ENCODE data around the gene STAP2.

Gene STAP2

GRCh38 chr19:4327252-4327876 lies 11.3 kb downstream of the STAP2 start:
- peak; percentile 51 for DNase-seq (ENCODE audit: low read depth)

- no peak for DNase-seq (ENCODE audit: low read depth)
Observed at GRCh38 chr19:4326837-4327251, 11.8 kb downstream of the STAP2 start.

GRCh38 chr19:4326215-4326836 lies 12.3 kb downstream of the STAP2 start:
- DNase-seq (ENCODE audit: low read depth) = no peak

- no peak for DNase-seq (ENCODE audit: low read depth)
Observed at GRCh38 chr19:4324228-4324627, 14.4 kb downstream of the STAP2 start.

- no peak for DNase-seq (ENCODE audit: low read depth)
Observed at GRCh38 chr19:4323692-4324091, 14.9 kb downstream of the STAP2 start.

- DNase-seq (ENCODE audit: low read depth) = no peak
Observed at GRCh38 chr19:4322942-4323665, 15.5 kb downstream of the STAP2 start.

DNA sequence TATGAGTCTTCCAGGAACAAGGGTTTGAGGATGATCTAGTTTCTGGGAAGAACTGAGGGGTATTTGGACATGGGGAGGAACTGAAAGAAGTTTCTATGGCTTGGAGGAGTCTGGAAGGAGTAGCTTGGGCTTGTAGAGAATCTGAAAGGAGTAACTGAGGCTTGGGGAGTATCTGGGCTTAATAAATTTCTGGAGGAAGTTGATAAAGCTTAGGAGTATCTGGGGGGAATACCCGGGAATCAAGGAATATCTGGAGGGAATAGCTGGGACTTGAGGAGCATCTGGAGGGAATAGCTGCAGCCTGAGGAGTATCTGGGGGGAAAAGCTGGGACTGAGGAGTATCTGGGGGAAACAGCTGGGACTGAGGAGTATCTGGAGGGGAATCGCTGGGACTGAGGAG lies 18.2 kb downstream of the STAP2 start:
- no peak for DNase-seq (ENCODE audit: low read depth)

DNA sequence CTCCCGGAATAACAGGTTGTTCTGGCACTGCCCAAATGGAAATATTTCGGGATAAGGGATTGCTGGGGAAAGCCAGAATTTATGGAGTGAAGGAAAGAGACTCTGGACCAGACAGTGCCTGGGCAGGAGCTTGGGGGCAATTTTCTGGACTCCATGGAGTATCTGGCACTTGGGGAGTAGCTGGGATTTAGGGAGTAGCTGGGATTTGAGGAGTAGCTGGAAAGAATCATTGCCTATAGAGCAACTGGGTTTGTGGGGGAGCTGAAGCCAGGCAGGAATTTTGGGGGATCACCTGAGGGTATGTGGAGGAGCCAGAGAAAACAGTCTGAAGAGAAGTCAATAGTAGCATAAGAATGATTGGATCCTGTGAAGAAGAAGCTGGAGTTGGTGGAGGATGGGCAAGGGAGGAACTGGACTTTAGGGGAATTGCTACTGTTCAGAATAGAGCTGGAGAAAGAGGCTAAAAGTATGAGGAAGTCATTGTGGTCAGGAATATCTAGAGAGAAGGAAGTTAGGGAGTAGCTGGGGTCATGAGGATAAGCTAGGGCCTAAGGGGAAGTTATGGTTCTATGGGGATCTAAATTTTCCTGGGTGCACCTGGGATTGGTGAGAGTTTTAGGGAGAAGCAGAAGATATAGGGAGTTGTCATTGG lies 19.4 kb downstream of the STAP2 start:
- no peak for DNase-seq (ENCODE audit: low read depth)

- no peak for DNase-seq (ENCODE audit: low read depth)
Observed at GRCh38 chr19:4318460-4318859, 20.2 kb downstream of the STAP2 start.

DNA sequence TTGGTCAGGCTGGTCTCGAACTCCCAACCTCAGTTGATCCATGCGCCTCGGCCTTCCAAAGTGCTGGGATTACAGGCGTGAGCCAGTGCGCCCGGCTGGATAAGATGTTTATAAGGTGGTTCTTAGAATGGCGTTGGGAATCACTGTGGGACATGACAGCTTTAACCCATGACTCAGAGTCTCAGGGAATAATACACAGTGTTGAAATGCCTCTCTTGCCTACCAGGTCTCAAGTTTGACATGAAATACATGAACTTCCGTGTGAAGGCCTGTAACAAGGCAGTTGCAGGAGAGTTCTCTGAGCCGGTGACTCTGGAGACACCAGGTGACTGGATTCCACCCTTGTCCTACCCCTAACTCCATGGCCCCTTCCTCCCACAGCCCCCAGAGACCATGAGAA lies 21.7 kb downstream of the STAP2 start:
- no peak for DNase-seq (ENCODE audit: low read depth)

DNA sequence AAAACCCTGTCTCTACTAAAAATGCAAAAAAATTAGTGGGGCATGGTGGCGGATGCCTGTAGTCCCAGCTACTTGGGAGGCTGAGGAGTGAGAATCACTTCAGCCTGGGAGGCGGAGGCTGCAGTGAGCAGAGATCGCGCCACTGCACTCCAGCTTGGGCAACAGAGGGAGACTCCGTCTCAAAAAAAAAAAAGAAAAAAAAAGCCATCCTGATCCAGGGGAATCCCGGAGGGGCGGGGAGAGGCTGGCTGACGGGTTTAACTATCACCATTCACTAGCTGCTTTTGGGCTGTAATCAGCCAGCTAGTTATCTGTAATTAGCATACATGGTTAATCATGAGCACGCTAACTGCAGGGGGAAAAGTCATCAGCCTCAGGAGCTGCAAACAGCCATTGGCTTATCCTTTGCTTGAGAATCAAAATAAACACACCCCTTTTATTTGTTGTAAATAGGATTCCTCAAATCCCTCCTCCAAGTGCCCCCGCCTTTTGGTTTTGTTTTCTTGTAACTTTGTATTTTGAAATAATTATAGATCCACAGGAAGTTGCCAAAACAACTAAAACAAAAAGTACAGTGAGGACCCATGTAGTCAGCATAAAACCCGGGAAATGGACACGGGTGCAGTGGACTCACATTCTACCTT lies 24.7 kb downstream of the STAP2 start:
- DNase-seq (ENCODE audit: low read depth) = no peak

DNA sequence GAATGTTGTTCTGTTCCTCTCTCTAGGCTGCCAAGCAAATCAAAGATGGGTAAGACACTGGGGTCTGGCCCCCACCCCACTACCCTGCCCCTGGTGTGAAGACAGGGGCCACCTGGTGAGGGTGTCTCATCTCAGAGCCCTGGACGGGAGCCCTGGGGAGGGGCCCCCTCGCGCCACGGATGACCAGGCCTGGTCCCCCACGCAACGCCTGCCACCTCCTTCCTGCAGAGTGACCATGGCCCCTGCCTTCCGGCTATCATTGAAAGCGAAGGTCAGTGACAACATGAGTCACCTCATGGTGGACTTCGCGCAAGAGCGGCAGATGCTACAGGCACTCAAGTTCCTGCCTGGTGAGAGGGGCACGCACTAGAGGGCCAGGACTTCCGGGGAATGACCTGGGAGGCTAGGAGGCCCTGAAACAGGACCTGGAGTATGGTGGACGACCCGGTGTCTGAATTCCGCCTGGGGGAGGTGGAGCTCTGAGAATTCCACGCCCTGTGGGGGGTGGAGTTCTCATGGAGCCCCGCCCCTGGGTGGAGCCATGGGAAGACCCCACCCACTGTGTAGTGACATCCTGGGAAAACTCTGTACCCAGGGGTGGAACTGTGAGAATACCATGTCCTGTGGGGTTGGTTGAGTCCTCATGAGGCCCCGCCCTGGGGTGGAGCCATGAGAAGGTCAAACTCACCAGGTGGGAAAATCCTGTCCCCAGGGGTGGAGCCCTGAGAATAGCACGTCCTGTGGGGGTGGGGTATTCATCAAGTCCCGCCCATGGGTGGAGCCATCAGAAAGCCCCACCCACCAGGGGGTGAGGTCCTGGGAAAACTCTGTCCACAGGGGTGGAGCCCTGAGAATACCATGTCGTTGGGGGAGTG lies 28.1 kb downstream of the STAP2 start:
- no peak for DNase-seq (ENCODE audit: low read depth)

DNA sequence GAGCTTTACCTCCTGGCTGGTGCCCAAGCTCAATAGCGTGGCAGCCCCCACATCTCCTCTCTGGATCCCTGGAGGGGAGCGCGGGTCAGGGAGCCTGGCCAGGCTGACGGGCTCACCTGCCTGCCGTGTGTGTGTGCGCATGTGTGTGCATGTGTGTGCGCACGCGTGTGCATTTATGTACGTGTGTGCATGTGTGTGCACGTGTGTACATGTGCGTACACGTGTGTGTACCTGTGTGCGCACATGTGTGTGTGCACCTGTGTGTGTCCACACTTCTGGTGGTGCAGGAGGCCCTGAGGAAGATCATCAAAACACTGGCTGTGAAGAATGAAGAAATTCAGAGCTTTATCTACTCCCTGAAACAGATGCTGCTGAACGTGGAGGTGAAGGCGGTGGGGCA lies 33.0 kb downstream of the STAP2 start:
- no peak for DNase-seq (ENCODE audit: low read depth)

DNA sequence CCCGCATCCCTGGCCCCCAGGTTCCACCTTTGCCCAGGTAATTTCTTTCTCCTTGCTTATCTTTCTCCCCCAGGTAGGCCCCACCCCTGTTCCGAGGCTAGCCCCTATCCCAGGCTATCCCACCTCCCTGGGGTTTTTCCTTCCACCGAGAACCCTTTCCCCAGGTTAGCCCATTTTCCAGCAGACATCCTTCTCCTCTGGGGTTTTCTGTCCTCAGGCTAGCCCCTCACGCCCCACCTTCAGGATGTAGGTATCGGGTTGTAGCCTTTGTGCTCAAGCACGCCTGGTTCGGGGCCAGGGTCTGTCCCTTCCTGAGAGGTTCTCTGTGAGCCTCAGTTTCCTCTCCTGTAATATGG lies 33.4 kb downstream of the STAP2 start:
- DNase-seq (ENCODE audit: low read depth) = no peak

GRCh38 chr19:4304538-4305256 lies 33.9 kb downstream of the STAP2 start, which contains the start of gene FSD1:
TSS of gene FSD1 (plus strand) at chr19:4304598. CDS start at chr19:4304747, 149 bp downstream.
- no peak for DNase-seq (ENCODE audit: low read depth)

- no peak for DNase-seq (ENCODE audit: low read depth)
Observed at GRCh38 chr19:4303819-4304537, 34.6 kb downstream of the STAP2 start.

DNA sequence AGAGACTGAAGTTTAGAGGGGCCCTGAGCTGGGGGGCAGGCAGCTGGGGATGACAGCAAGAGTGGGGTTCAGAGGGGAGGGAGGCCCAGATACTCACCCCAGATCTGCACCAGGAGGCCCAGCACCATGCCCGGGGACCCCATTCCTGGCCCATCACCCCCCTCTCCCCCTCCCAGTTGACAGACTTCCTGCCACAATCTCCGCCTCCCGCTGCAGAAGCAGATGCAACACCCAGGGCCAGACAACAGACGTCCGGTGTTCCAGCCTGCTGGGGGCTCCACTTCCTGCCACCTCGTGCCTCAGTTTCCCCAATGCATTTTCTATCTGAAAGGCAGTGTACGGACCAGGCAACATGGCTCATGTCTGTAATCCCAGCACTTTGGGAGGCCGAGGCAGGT lies 36.4 kb downstream of the STAP2 start, which contains the start of gene TMIGD2:
TSS of gene TMIGD2 (minus strand) at position 147 of the 398 bp plus-strand sequence. CDS start at position 143, 4 bp downstream.
- no peak for DNase-seq (ENCODE audit: low read depth)

GRCh38 chr19:4301590-4302242 lies 36.9 kb downstream of the STAP2 start:
- DNase-seq (ENCODE audit: low read depth) = no peak

- DNase-seq (ENCODE audit: low read depth) = no peak
Observed at GRCh38 chr19:4300589-4300988, 38.0 kb downstream of the STAP2 start.

All from T-helper 22 cell (primary cell).